D721Med (cell line): ENCODE data around the gene FBXO17.

Experiments used
- DNase-seq: peaks from one replicate; pipeline ENCODE4 v3.0.0; 2011; ENCODE audit warnings: low spot score; ENCODE audit not compliant: insufficient read length
- FAIRE-seq: peaks from 2 replicates; lab custom pipeline; 2011; peaks lifted over from hg19 to GRCh38; lab: Jason Lieb, UNC
- CTCF ChIP-seq: IDR thresholded peaks from 2 replicates; pipeline ENCODE4 v1.5.1; 2012; ENCODE audit warnings: mild to moderate bottlenecking, control low read depth; ENCODE audit not compliant: insufficient read depth; ENCODE audit errors: missing control alignments

The FBXO17 gene

GRCh38 chr19:38975214-38975860 is at the start of gene FBXO17:
Gene FBXO17 (minus strand): TSS chr19:38975742. CDS start chr19:38950319, 25,423 bp downstream.
- FAIRE-seq (no peak), DNase-seq (no peak)

GRCh38 chr19:39024875-39025641 is 49.5 kb upstream of the FBXO17 start:
- no peak for TF ChIP-seq CTCF
- DNase-seq = no peak
- FAIRE-seq = no peak

More at GRCh38 chr19:38975214-38975860, at the start of gene FBXO17:
- TF ChIP-seq CTCF = no peak

GRCh38 chr19:39021063-39021462 is 45.5 kb upstream of the FBXO17 start:
- TF ChIP-seq CTCF = no peak
- no peak for DNase-seq
- FAIRE-seq = no peak

- DNase-seq (no peak), FAIRE-seq (no peak)
- TF ChIP-seq CTCF = no peak
These were observed 42.1 kb upstream of the FBXO17 start for GRCh38 chr19:39017646-39018045.

GRCh38 chr19:39017026-39017425 is 41.5 kb upstream of the FBXO17 start:
- DNase-seq (no peak), FAIRE-seq (no peak)
- no peak for TF ChIP-seq CTCF

- no peak for TF ChIP-seq CTCF
- no peak for FAIRE-seq
- no peak for DNase-seq
These were observed 38.5 kb upstream of the FBXO17 start for GRCh38 chr19:39014037-39014436.

- TF ChIP-seq CTCF = no peak
- DNase-seq = no peak
- FAIRE-seq = no peak
These were observed 33.5 kb upstream of the FBXO17 start for GRCh38 chr19:39009001-39009400.
